ENCODE measurements around the gene HNRNPH3. TPM values are rescaled to one million over a fixed set of nuclear protein-coding genes. Genes with fewer than 3 reads are reported as not detected.
"Not testable (repeated sequence)": the region's sequence is repeated elsewhere in the genome, so short reads cannot be mapped to it uniquely, and the experiment has no call there.

Gene HNRNPH3
- total and polyA plus RNA-seq, 5 donors from 2014 or later, result 120 to 200 (median 142) TPM

GRCh38 chr10:68301790-68302502 is 29.9 kb upstream of the HNRNPH3 start:
- Histone ChIP-seq H3K4me3 (ENCODE audit: low read depth, low read length) (no peak overlapping the region), H3K9me3 (ENCODE audit: control insufficient read depth in 2 of 2, low read length in 2 of 2) (no peaks in the 10 kb centered on the region), H3K4me1 (ENCODE audit: control insufficient read depth, insufficient read depth, low read length, poor library complexity, severe bottlenecking) (no peaks in the 10 kb centered on the region), H3K27ac (ENCODE audit: insufficient read depth, low read length, poor library complexity, severe bottlenecking) (no peak overlapping the region), H3K36me3 (ENCODE audit: control insufficient read depth, insufficient read depth, low read length) (no peaks in the 10 kb centered on the region), H3K27me3 (ENCODE audit: control insufficient read depth, insufficient read depth, low read length) (no peaks in the 10 kb centered on the region)
- DNase-seq (peak in 2 of 3 donors; percentile 24 to 49), ATAC-seq (ENCODE audit: low read depth in 2 of 2) (peak; percentile 53 to 55)
- no peak overlapping the region for H3K27ac Mint-ChIP-seq
- no peaks in the 10 kb centered on the region for H3K4me1 Mint-ChIP-seq
- H3K4me3 Mint-ChIP-seq, result no peak overlapping the region
- no peaks in the 10 kb centered on the region for H3K36me3 Mint-ChIP-seq
- H3K27me3 Mint-ChIP-seq, result no peaks in the 10 kb centered on the region
- no peaks in the 10 kb centered on the region for H3K9me3 Mint-ChIP-seq

GRCh38 chr10:68302503-68302823 is 29.4 kb upstream of the HNRNPH3 start:
- no peaks in the 10 kb centered on the region for H3K27me3 Mint-ChIP-seq
- Histone ChIP-seq H3K27me3 (ENCODE audit: control insufficient read depth, insufficient read depth, low read length) (no peaks in the 10 kb centered on the region), H3K27ac (ENCODE audit: insufficient read depth, low read length, poor library complexity, severe bottlenecking) (no peak overlapping the region), H3K9me3 (ENCODE audit: control insufficient read depth in 2 of 2, low read length in 2 of 2) (no peaks in the 10 kb centered on the region), H3K36me3 (ENCODE audit: control insufficient read depth, insufficient read depth, low read length) (no peaks in the 10 kb centered on the region), H3K4me1 (ENCODE audit: control insufficient read depth, insufficient read depth, low read length, poor library complexity, severe bottlenecking) (no peaks in the 10 kb centered on the region), H3K4me3 (ENCODE audit: low read depth, low read length) (no peak overlapping the region)
- H3K4me3 Mint-ChIP-seq, result no peak overlapping the region
- no peak for ATAC-seq (ENCODE audit: low read depth in 2 of 2)
- no peaks in the 10 kb centered on the region for H3K36me3 Mint-ChIP-seq
- no peak overlapping the region for H3K27ac Mint-ChIP-seq
- DNase-seq, result no peak
- H3K9me3 Mint-ChIP-seq, result no peaks in the 10 kb centered on the region
- no peaks in the 10 kb centered on the region for H3K4me1 Mint-ChIP-seq

- no peaks in the 10 kb centered on the region for H3K36me3 Mint-ChIP-seq
- no peaks in the 10 kb centered on the region for H3K9me3 Mint-ChIP-seq
- no peaks in the 10 kb centered on the region for H3K4me1 ChIP-seq (ENCODE audit: control insufficient read depth, insufficient read depth, low read length, poor library complexity, severe bottlenecking)
- no peaks in the 10 kb centered on the region for H3K36me3 ChIP-seq (ENCODE audit: control insufficient read depth, insufficient read depth, low read length)
- no peaks in the 10 kb centered on the region for H3K27me3 ChIP-seq (ENCODE audit: control insufficient read depth, insufficient read depth, low read length)
- no peak overlapping the region for H3K4me3 ChIP-seq (ENCODE audit: low read depth, low read length)
- H3K27ac ChIP-seq (ENCODE audit: insufficient read depth, low read length, poor library complexity, severe bottlenecking), result no peak overlapping the region
- H3K27me3 Mint-ChIP-seq, result no peaks in the 10 kb centered on the region
- no peaks in the 10 kb centered on the region for H3K4me1 Mint-ChIP-seq
- H3K27ac Mint-ChIP-seq, result no peak overlapping the region
- H3K9me3 ChIP-seq (ENCODE audit: control insufficient read depth in 2 of 2, low read length in 2 of 2), result no peaks in the 10 kb centered on the region
- H3K4me3 Mint-ChIP-seq, result no peak overlapping the region
- ATAC-seq (ENCODE audit: low read depth in 2 of 2) (no peak), DNase-seq (no peak)
These were observed 29.0 kb upstream of the HNRNPH3 start for GRCh38 chr10:68302871-68303270.

GRCh38 chr10:68303849-68304412 is 27.9 kb upstream of the HNRNPH3 start:
- Histone ChIP-seq H3K4me1 (ENCODE audit: control insufficient read depth, insufficient read depth, low read length, poor library complexity, severe bottlenecking) (no peaks in the 10 kb centered on the region), H3K27ac (ENCODE audit: insufficient read depth, low read length, poor library complexity, severe bottlenecking) (no peak overlapping the region), H3K9me3 (ENCODE audit: control insufficient read depth in 2 of 2, low read length in 2 of 2) (no peaks in the 10 kb centered on the region), H3K27me3 (ENCODE audit: control insufficient read depth, insufficient read depth, low read length) (no peaks in the 10 kb centered on the region), H3K36me3 (ENCODE audit: control insufficient read depth, insufficient read depth, low read length) (no peaks in the 10 kb centered on the region), H3K4me3 (ENCODE audit: low read depth, low read length) (no peak overlapping the region)
- Mint-ChIP-seq H3K27me3 (no peaks in the 10 kb centered on the region), H3K4me1 (no peaks in the 10 kb centered on the region), H3K4me3 (no peak overlapping the region), H3K9me3 (no peaks in the 10 kb centered on the region), H3K36me3 (no peaks in the 10 kb centered on the region), H3K27ac (no peak overlapping the region)
- no peak for DNase-seq
- no peak for ATAC-seq (ENCODE audit: low read depth in 2 of 2)

GRCh38 chr10:68305854-68306253 is 26.0 kb upstream of the HNRNPH3 start:
- Mint-ChIP-seq H3K4me3 (no peak overlapping the region), H3K27ac (no peak overlapping the region), H3K36me3 (no peaks in the 10 kb centered on the region), H3K4me1 (no peaks in the 10 kb centered on the region), H3K27me3 (no peaks in the 10 kb centered on the region), H3K9me3 (no peaks in the 10 kb centered on the region)
- H3K4me1 ChIP-seq (ENCODE audit: control insufficient read depth, insufficient read depth, low read length, poor library complexity, severe bottlenecking), result no peaks in the 10 kb centered on the region
- H3K4me3 ChIP-seq (ENCODE audit: low read depth, low read length), result no peak overlapping the region
- H3K36me3 ChIP-seq (ENCODE audit: control insufficient read depth, insufficient read depth, low read length), result no peaks in the 10 kb centered on the region
- no peaks in the 10 kb centered on the region for H3K27me3 ChIP-seq (ENCODE audit: control insufficient read depth, insufficient read depth, low read length)
- DNase-seq, result no peak
- no peak overlapping the region for H3K27ac ChIP-seq (ENCODE audit: insufficient read depth, low read length, poor library complexity, severe bottlenecking)
- H3K9me3 ChIP-seq (ENCODE audit: control insufficient read depth in 2 of 2, low read length in 2 of 2), result no peaks in the 10 kb centered on the region
- no peak for ATAC-seq (ENCODE audit: low read depth in 2 of 2)

GRCh38 chr10:68310531-68310930 is 21.3 kb upstream of the HNRNPH3 start:
- H3K4me1 ChIP-seq (ENCODE audit: control insufficient read depth, insufficient read depth, low read length, poor library complexity, severe bottlenecking), result peaks cover 6% of the 10 kb centered on the region
- DNase-seq (no peak), ATAC-seq (ENCODE audit: low read depth in 2 of 2) (no peak)
- peak overlapping the region in 1 of 3 donors; percentile 66 for H3K27ac Mint-ChIP-seq
- H3K4me3 Mint-ChIP-seq, result no peak overlapping the region
- no peaks in the 10 kb centered on the region for H3K27me3 Mint-ChIP-seq
- H3K27me3 ChIP-seq (ENCODE audit: control insufficient read depth, insufficient read depth, low read length), result no peaks in the 10 kb centered on the region
- H3K4me3 ChIP-seq (ENCODE audit: low read depth, low read length), result no peak overlapping the region
- no peaks in the 10 kb centered on the region for H3K9me3 ChIP-seq (ENCODE audit: control insufficient read depth in 2 of 2, low read length in 2 of 2)
- no peak overlapping the region for H3K27ac ChIP-seq (ENCODE audit: insufficient read depth, low read length, poor library complexity, severe bottlenecking)
- H3K4me1 Mint-ChIP-seq, result peaks cover 6 to 13% (median 9%) of the 10 kb centered on the region in 4 donors
- no peaks in the 10 kb centered on the region for H3K36me3 ChIP-seq (ENCODE audit: control insufficient read depth, insufficient read depth, low read length)
- peaks cover 4% of the 10 kb centered on the region for H3K36me3 Mint-ChIP-seq
- H3K9me3 Mint-ChIP-seq, result peaks cover 0 to 3% (median 0%) of the 10 kb centered on the region in 7 donors

- Mint-ChIP-seq H3K4me1 (peaks cover 6 to 13% (median 9%) of the 10 kb centered on the region in 4 donors), H3K9me3 (peaks cover 0 to 15% (median 2%) of the 10 kb centered on the region in 7 donors)
- not testable (repeated sequence) for H3K27ac Mint-ChIP-seq; H3K27me3 ChIP-seq (ENCODE audit: control insufficient read depth, insufficient read depth, low read length); ATAC-seq (ENCODE audit: low read depth in 2 of 2); H3K36me3 Mint-ChIP-seq; H3K4me1 ChIP-seq (ENCODE audit: control insufficient read depth, insufficient read depth, low read length, poor library complexity, severe bottlenecking); H3K27ac ChIP-seq (ENCODE audit: insufficient read depth, low read length, poor library complexity, severe bottlenecking); H3K4me3 Mint-ChIP-seq; H3K27me3 Mint-ChIP-seq; DNase-seq; H3K4me3 ChIP-seq (ENCODE audit: low read depth, low read length); H3K36me3 ChIP-seq (ENCODE audit: control insufficient read depth, insufficient read depth, low read length)
- H3K9me3 ChIP-seq (ENCODE audit: control insufficient read depth in 2 of 2, low read length in 2 of 2), result peaks cover 13 to 14% of the 10 kb centered on the region in 2 experiments
These were observed 16.9 kb upstream of the HNRNPH3 start for GRCh38 chr10:68314930-68315329.

- Mint-ChIP-seq H3K4me1 (peaks cover 6 to 13% (median 10%) of the 10 kb centered on the region in 4 donors), H3K4me3 (no peak overlapping the region), H3K9me3 (peaks cover 0 to 15% (median 2%) of the 10 kb centered on the region in 7 donors), H3K27ac (no peak overlapping the region), H3K36me3 (peaks cover 8% of the 10 kb centered on the region), H3K27me3 (no peaks in the 10 kb centered on the region)
- H3K4me1 ChIP-seq (ENCODE audit: control insufficient read depth, insufficient read depth, low read length, poor library complexity, severe bottlenecking), result peaks cover 6% of the 10 kb centered on the region
- no peaks in the 10 kb centered on the region for H3K36me3 ChIP-seq (ENCODE audit: control insufficient read depth, insufficient read depth, low read length)
- no peak overlapping the region for H3K27ac ChIP-seq (ENCODE audit: insufficient read depth, low read length, poor library complexity, severe bottlenecking)
- H3K27me3 ChIP-seq (ENCODE audit: control insufficient read depth, insufficient read depth, low read length), result no peaks in the 10 kb centered on the region
- ATAC-seq (ENCODE audit: low read depth in 2 of 2), result no peak
- H3K4me3 ChIP-seq (ENCODE audit: low read depth, low read length), result no peak overlapping the region
- peaks cover 13 to 14% of the 10 kb centered on the region in 2 experiments for H3K9me3 ChIP-seq (ENCODE audit: control insufficient read depth in 2 of 2, low read length in 2 of 2)
- no peak for DNase-seq
These were observed 16.3 kb upstream of the HNRNPH3 start for GRCh38 chr10:68315582-68315981.

Measured in CD4-positive, CD25-positive, alpha-beta regulatory T cell (primary cell).